Mesenchymal stem cell (in vitro differentiated cells and primary cell): Measurements from ENCODE around the gene RNF138.

ENCODE experiments used
- DNase-seq: peaks from one replicate; pipeline ENCODE4 v3.0.0-alpha.2; 2013
- H2AFZ ChIP-seq: one replicate; pipeline ENCODE4 v1.6.1; 2013; ENCODE audit warnings: low read depth, mild to moderate bottlenecking, control low read depth, inconsistent platforms, low read length, moderate library complexity
- H2AK5ac ChIP-seq: 2 replicates; pipeline ENCODE4 v1.6.1; 2013; ENCODE audit warnings: low read length, moderate library complexity, mild to moderate bottlenecking, inconsistent platforms; ENCODE audit not compliant: severe bottlenecking
- H2BK120ac ChIP-seq: one replicate; pipeline ENCODE4 v1.6.1; 2013; ENCODE audit warnings: low read depth, mild to moderate bottlenecking, inconsistent platforms, low read length, moderate library complexity
- H2BK12ac ChIP-seq, 2 experiments: one replicate each; pipeline ENCODE4 v1.6.1; 2013; ENCODE audit warnings: inconsistent platforms in 2 of 2, low read length in 2 of 2, mild to moderate bottlenecking in 2 of 2, moderate library complexity in 2 of 2, control low read depth in 1 of 2
- H2BK15ac ChIP-seq: one replicate; pipeline ENCODE4 v1.6.1; 2013; ENCODE audit warnings: mild to moderate bottlenecking, low read depth, inconsistent platforms; ENCODE audit not compliant: poor library complexity, severe bottlenecking
- H2BK5ac ChIP-seq: 2 replicates; pipeline ENCODE4 v1.6.1; 2013; ENCODE audit warnings: low read depth, mild to moderate bottlenecking, low read length, control low read depth, inconsistent platforms; ENCODE audit not compliant: poor library complexity, severe bottlenecking
- H3K14ac ChIP-seq, 2 experiments: one replicate each; pipeline ENCODE4 v1.6.1; 2013; ENCODE audit warnings: inconsistent platforms in 2 of 2, low read length in 2 of 2, control low read depth in 1 of 2, mild to moderate bottlenecking in 1 of 2, moderate library complexity in 1 of 2
- H3K18ac ChIP-seq, 2 experiments: one replicate each; pipeline ENCODE4 v1.6.1; 2013; ENCODE audit warnings: inconsistent platforms in 2 of 2, low read length in 2 of 2, control low read depth in 1 of 2, low read depth in 1 of 2, mild to moderate bottlenecking in 1 of 2
- H3K23ac ChIP-seq, 2 experiments: one replicate each; pipeline ENCODE4 v1.6.1; 2013; ENCODE audit warnings: inconsistent platforms in 2 of 2, low read length in 2 of 2, mild to moderate bottlenecking in 2 of 2, moderate library complexity in 2 of 2, control low read depth in 1 of 2
- H3K27ac ChIP-seq: 2 replicates; pipeline ENCODE4 v1.5.1; 2013; ENCODE audit warnings: mild to moderate bottlenecking, moderate library complexity, low read length, control low read depth, inconsistent platforms; ENCODE audit not compliant: poor library complexity, severe bottlenecking
- H3K27me3 ChIP-seq, 2 experiments: 2 replicates each; pipeline versions ENCODE4 v1.6.1 to v1.7.0; 2013; ENCODE audit warnings: low read length in 2 of 2, mild to moderate bottlenecking in 2 of 2, moderate library complexity in 2 of 2, control low read depth in 1 of 2, inconsistent platforms in 1 of 2; ENCODE audit not compliant: control insufficient read depth in 1 of 2, insufficient read depth in 1 of 2
- H3K36me3 ChIP-seq, 2 experiments: 2 replicates each; pipeline versions ENCODE4 v1.6.1 to v1.7.0; 2013; ENCODE audit warnings: low read length in 2 of 2, control low read depth in 1 of 2, inconsistent platforms in 1 of 2, low read depth in 1 of 2, mild to moderate bottlenecking in 1 of 2; ENCODE audit not compliant: insufficient read depth in 2 of 2, control insufficient read depth in 1 of 2
- H3K4ac ChIP-seq, 2 experiments: one replicate each; pipeline ENCODE4 v1.6.1; 2013; ENCODE audit warnings: inconsistent platforms in 2 of 2, low read length in 2 of 2, mild to moderate bottlenecking in 2 of 2, moderate library complexity in 2 of 2, control low read depth in 1 of 2, low read depth in 1 of 2
- H3K4me1 ChIP-seq: 2 replicates; pipeline ENCODE4 v1.6.1; 2013; ENCODE audit warnings: low read depth, low read length, control low read depth; ENCODE audit not compliant: control insufficient read depth, insufficient read depth
- H3K4me2 ChIP-seq: 2 replicates; pipeline ENCODE4 v1.6.1; 2013; ENCODE audit warnings: low read length, mild to moderate bottlenecking, inconsistent platforms; ENCODE audit not compliant: poor library complexity, severe bottlenecking
- H3K4me3 ChIP-seq, 2 experiments: 2 replicates each; pipeline versions ENCODE4 v1.5.1 to v1.7.0; 2013; ENCODE audit warnings: low read length in 2 of 2, mild to moderate bottlenecking in 2 of 2, control low read depth in 1 of 2, low read depth in 1 of 2; ENCODE audit not compliant: insufficient read depth in 1 of 2
- H3K79me1 ChIP-seq: replicated peaks from 2 replicates; pipeline ENCODE4 v1.6.1; 2013; ENCODE audit warnings: mild to moderate bottlenecking, control low read depth, low read length, inconsistent platforms; ENCODE audit not compliant: poor library complexity, severe bottlenecking
- H3K9ac ChIP-seq: 2 replicates; pipeline ENCODE4 v1.7.0; 2013; ENCODE audit warnings: mild to moderate bottlenecking, low read length, moderate library complexity
- H3K9me3 ChIP-seq: 2 replicates; pipeline ENCODE4 v1.7.0; 2013; ENCODE audit warnings: mild to moderate bottlenecking, low read length; ENCODE audit not compliant: control insufficient read depth
- H4K8ac ChIP-seq: one replicate; pipeline ENCODE4 v1.6.1; 2013; ENCODE audit warnings: inconsistent platforms, mild to moderate bottlenecking, low read length, moderate library complexity
- H4K91ac ChIP-seq: one replicate; pipeline ENCODE4 v1.6.1; 2013; ENCODE audit warnings: mild to moderate bottlenecking, low read length, inconsistent platforms
- WGBS: methylation state at CpG from one replicate; pipeline ENCODE4 v1.1.7; 2013; ENCODE audit warnings: mixed read lengths; 5-methylcytosine and 5-hydroxymethylcytosine counted together

Gene RNF138

GRCh38 chr18:32049393-32050171 is 42.1 kb upstream of the RNF138 start:
- H3K18ac ChIP-seq: no peak overlapping the region
- no peak overlapping the region for H2BK5ac ChIP-seq
- no peaks in the 10 kb centered on the region for H3K27me3 ChIP-seq
- no peak overlapping the region for H3K14ac ChIP-seq
- no peaks in the 10 kb centered on the region for H3K36me3 ChIP-seq
- no peak overlapping the region for H2BK120ac ChIP-seq
- no peaks in the 10 kb centered on the region for H3K4me1 ChIP-seq
- H3K23ac ChIP-seq: no peak overlapping the region
- H3K9ac ChIP-seq: peak overlapping the region; percentile 43
- no peaks in the 10 kb centered on the region for H3K79me1 ChIP-seq
- no peak overlapping the region for H2BK15ac ChIP-seq
- no peak overlapping the region for H4K91ac ChIP-seq
- H3K4me2 ChIP-seq: no peak overlapping the region
- 88% methylated on average over 3 of the region's 3 CpGs for WGBS
- H3K4ac ChIP-seq: no peak overlapping the region
- H2BK12ac ChIP-seq: peak overlapping the region in 1 of 2 experiments; percentile 5
- no peaks in the 10 kb centered on the region for H3K9me3 ChIP-seq
- no peak for DNase-seq
- H3K4me3 ChIP-seq: no peak overlapping the region
- no peak overlapping the region for H2AFZ ChIP-seq
- no peak overlapping the region for H4K8ac ChIP-seq
- no peak overlapping the region for H2AK5ac ChIP-seq
- no peak overlapping the region for H3K27ac ChIP-seq

- Histone ChIP-seq H3K18ac (no peak overlapping the region), H3K9me3 (no peaks in the 10 kb centered on the region), H3K27me3 (no peaks in the 10 kb centered on the region), H2AFZ (no peak overlapping the region), H3K4me3 (no peak overlapping the region), H2BK12ac (no peak overlapping the region), H3K4me2 (no peak overlapping the region), H3K79me1 (no peaks in the 10 kb centered on the region), H2BK5ac (no peak overlapping the region), H4K8ac (no peak overlapping the region), H3K27ac (no peak overlapping the region), H2BK15ac (no peak overlapping the region), H3K36me3 (no peaks in the 10 kb centered on the region), H3K14ac (no peak overlapping the region), H4K91ac (no peak overlapping the region), H3K9ac (no peak overlapping the region), H2BK120ac (no peak overlapping the region), H2AK5ac (no peak overlapping the region), H3K23ac (no peak overlapping the region), H3K4me1 (no peaks in the 10 kb centered on the region), H3K4ac (no peak overlapping the region)
- no CpG with 5 or more reads among the region's 3 CpGs for WGBS
- no peak for DNase-seq
Measured at GRCh38 chr18:32056613-32057358, 34.9 kb upstream of the RNF138 start.

- Histone ChIP-seq H3K27me3 (no peaks in the 10 kb centered on the region), H3K9me3 (no peaks in the 10 kb centered on the region), H2AFZ (no peak overlapping the region), H2BK120ac (no peak overlapping the region), H2BK12ac (no peak overlapping the region), H3K4ac (no peak overlapping the region), H3K4me1 (no peaks in the 10 kb centered on the region), H3K36me3 (no peaks in the 10 kb centered on the region), H2BK5ac (no peak overlapping the region), H3K9ac (no peak overlapping the region), H3K79me1 (no peaks in the 10 kb centered on the region), H3K14ac (no peak overlapping the region), H3K27ac (no peak overlapping the region), H3K18ac (no peak overlapping the region), H4K91ac (no peak overlapping the region), H4K8ac (no peak overlapping the region), H3K4me2 (no peak overlapping the region), H3K23ac (no peak overlapping the region), H3K4me3 (no peak overlapping the region), H2BK15ac (no peak overlapping the region), H2AK5ac (no peak overlapping the region)
- 45% methylated on average over 6 of the region's 7 CpGs for WGBS
- no peak for DNase-seq
Measured at GRCh38 chr18:32057624-32058165, 34.0 kb upstream of the RNF138 start.

GRCh38 chr18:32060026-32060425 is 31.6 kb upstream of the RNF138 start:
- no peaks in the 10 kb centered on the region for H3K79me1 ChIP-seq
- H3K4ac ChIP-seq: no peak overlapping the region
- WGBS: 89% methylated on average over 2 of the region's 2 CpGs
- H2BK5ac ChIP-seq: no peak overlapping the region
- H3K4me2 ChIP-seq: no peak overlapping the region
- H3K4me1 ChIP-seq: no peaks in the 10 kb centered on the region
- H2AFZ ChIP-seq: no peak overlapping the region
- H3K14ac ChIP-seq: no peak overlapping the region
- no peaks in the 10 kb centered on the region for H3K9me3 ChIP-seq
- H3K36me3 ChIP-seq: no peaks in the 10 kb centered on the region
- H3K18ac ChIP-seq: no peak overlapping the region
- H4K8ac ChIP-seq: no peak overlapping the region
- H3K27ac ChIP-seq: no peak overlapping the region
- no peak overlapping the region for H3K9ac ChIP-seq
- no peak overlapping the region for H2AK5ac ChIP-seq
- no peak overlapping the region for H2BK120ac ChIP-seq
- no peaks in the 10 kb centered on the region for H3K27me3 ChIP-seq
- no peak for DNase-seq
- no peak overlapping the region for H3K4me3 ChIP-seq
- H3K23ac ChIP-seq: no peak overlapping the region
- H2BK15ac ChIP-seq: no peak overlapping the region
- no peak overlapping the region for H2BK12ac ChIP-seq
- no peak overlapping the region for H4K91ac ChIP-seq
